GM19324 (cell line): ENCODE measurements around the gene FGF22.
A peak's percentile ranks its signal among the peaks of the same experiment; 100 is the strongest.
"Not testable (repeated sequence)": the region's sequence is repeated elsewhere in the genome, so short reads cannot be mapped to it uniquely, and the experiment has no call there.

ENCODE experiments used
- ATAC-seq: cut with Tn5 transposase; IDR thresholded peaks from one replicate; pipeline ENCODE4 v1.9.1; 2021; ENCODE audit warnings: mild to moderate bottlenecking, moderate library complexity; ENCODE audit not compliant: unreplicated experiment, low FRiP score

The FGF22 gene

GRCh38 chr19:656751-657559 lies 17.3 kb downstream of the FGF22 start:
- ATAC-seq: no peak

- no peak for ATAC-seq
Measured at GRCh38 chr19:657611-658010, 17.9 kb downstream of the FGF22 start.

DNA sequence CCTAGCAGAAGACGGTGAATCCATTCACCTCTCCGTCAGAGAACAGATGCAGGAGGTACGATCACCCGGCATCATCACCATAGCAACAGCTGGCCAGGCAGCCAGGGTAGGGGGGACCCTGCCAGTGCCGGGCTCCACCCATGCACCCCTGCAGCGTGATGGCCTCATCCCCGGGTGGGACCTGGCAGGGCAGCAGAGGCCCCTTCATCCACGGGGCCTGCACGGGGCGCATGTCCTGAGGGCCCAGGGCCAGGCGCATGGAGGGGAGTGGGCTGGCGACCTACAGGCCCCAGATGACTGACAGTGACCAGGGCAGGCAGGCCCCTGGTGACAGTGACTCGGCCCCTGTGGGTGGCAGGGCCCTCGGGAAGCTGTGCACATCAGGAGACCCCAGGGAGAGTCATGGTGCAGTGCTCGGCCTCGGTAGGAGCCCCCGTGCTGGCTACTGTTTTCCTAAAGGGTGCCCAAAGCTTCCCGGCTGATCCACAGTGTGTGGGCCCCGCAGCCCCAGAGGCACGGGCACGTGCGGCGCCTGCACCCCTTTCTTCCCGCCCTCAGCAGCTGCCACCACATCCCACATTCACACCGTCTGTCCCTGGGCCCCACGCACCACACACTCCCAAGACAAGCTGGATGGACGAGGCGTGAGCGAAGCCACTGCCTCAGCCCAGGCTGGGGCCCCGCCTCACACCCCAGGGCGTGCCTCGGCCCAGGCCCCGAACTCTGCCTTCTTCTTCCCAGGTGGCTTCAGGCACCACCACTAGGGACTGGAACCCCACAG lies 18.6 kb downstream of the FGF22 start:
- no peak for ATAC-seq

DNA sequence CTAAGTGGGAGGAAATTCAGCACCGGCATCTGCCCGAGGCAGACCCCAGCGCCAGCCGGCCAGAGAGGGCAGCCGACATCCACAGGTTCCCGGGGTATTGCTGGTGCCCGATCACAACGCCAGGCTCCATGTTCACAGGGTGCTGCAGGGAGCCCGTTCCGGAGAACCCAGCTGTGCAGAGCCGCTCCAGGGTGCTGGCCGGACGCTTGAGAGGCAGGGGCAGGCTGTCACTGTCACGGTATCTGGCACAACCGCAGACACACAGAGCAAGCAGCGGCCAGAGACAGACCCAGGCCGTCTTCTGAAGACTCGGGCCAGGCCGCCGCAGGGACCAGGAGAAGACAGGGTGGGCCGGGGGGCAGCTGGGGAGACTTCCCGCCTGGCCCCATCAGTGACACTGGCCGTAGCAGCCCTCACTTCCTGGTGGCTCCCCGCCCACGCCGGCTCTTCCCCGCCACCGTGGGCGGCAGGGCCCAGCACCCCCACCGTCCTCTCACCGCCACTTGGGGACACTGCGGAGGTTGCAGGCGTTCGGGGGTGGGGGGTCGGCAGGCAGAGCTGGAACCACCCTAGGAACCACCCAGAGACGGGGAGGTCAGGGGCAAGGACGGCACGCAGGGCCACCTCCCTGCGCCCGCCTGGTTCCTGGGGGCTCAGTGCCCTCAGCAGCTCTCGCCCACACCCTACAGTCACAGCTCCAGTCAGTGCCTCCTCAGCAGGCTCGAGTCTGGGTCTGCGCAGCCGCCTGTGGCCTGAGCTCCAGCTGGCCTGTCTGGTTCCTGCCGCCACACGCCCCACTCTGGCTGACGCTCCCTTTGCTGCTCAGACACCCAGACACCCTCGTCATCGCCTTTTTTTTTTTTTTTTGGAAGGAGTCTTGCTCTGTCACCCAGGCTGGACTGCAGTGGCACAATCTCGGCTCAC lies 19.5 kb downstream of the FGF22 start:
- ATAC-seq: no peak

- no peak for ATAC-seq
Measured at GRCh38 chr19:660793-661426, 21.2 kb downstream of the FGF22 start.

DNA sequence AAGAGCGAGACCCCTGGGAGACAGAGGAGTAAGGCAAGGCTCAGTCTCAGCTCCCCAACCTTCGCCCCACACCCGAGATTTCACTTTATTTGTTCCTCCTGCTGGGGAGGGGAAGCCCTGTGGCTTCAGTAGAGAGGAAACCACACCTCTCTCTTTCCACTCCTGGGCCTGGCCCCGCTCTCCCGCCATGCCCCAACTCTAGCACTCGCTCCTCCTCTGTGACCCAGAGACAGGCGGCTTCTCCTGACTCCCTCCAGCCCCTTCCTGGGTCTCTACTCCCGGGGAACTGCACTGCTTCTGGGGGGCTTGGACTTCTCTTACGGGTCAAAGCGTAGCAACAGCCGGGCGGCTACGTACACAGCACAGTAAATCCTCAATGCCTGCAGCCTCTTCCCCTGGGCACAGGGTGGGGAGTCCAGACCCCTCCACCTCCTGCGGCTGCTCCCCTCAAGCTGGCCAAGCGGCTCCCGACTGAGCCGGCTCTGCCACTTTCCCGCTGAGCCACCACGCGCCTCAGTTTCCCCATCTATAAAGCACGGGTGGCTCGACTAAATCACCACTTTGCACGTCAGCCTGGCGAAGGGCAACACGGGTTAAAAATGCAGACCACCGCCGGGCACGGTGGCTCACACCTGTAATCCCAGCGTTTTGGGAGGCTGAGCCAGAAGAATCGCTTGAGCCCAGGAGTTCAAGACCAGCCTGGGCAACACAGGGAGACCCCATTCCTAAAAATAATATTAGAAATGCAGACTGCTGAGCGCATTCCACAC lies 21.9 kb downstream of the FGF22 start:
- ATAC-seq: no peak

- ATAC-seq: peak; percentile 7
Measured at GRCh38 chr19:662207-662961, 22.7 kb downstream of the FGF22 start.

DNA sequence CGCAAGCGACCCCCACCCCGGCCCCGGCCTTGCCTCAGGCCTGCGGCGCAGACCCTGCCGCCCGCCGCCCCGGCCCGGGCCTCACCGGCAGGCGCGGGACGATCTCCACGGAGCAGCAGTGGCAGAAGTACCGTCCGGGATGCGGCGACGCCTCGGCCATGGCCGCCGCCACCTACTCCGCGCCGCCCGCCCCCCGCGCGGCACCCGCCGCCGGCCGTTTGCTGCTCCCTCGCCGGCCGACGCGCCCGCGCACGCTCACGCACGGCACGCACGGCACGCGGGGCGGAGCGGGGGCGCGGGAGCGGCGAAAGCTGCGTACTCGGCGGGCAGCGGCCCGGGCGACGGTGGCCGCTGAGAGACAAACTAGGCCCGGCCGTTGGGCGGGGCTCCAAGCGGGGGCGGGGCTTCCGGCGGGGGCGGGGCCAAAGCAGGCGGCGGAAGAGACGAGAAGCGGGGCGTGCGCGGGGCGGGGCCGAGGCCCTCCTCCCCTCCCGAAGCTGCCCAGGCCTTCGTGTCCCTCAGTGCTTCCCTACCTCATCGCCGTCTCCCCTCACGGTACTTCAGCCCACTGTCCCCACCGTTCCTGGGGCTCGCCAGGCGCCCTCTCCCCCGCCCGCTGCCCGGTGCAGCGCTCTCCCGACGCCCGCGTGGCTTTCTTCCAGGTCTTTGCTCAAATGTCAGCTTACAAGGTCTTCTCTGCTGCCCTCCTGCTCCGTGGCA lies 23.4 kb downstream of the FGF22 start, which contains the start of gene RNF126:
Gene RNF126, minus strand, starts transcription at position 253 of the 720 bp plus-strand sequence. Its CDS starts 93 bp downstream, at position 160.
- peak; percentile 79 for ATAC-seq

GRCh38 chr19:663682-664117 lies 24.0 kb downstream of the FGF22 start:
- ATAC-seq: no peak

DNA sequence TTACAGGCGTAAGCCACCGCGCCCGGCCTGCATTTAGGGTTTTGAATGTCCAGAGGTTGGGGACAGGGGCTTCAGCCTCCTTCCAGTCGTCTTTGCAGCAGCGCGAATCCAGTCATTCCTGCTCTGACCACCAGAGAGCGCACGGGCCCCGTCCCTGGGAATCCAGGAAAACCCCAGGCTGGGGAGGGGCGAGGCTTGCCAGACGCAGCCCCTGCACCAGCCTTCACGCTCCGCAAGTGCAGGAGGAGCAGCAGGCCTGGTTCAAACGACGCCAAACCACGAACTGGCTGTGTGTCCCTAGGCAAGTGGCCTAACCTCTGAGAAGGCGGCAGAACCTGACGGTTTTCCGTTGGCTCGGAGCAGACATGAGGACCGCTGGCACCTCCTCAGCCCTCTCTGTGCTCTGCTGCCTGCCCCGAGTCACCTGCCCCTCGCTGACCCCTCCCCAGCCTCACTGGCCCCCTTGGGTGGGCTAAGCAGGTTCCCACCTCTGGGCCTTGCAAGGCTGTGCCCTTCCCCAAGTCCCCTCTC lies 25.3 kb downstream of the FGF22 start:
- no peak for ATAC-seq

DNA sequence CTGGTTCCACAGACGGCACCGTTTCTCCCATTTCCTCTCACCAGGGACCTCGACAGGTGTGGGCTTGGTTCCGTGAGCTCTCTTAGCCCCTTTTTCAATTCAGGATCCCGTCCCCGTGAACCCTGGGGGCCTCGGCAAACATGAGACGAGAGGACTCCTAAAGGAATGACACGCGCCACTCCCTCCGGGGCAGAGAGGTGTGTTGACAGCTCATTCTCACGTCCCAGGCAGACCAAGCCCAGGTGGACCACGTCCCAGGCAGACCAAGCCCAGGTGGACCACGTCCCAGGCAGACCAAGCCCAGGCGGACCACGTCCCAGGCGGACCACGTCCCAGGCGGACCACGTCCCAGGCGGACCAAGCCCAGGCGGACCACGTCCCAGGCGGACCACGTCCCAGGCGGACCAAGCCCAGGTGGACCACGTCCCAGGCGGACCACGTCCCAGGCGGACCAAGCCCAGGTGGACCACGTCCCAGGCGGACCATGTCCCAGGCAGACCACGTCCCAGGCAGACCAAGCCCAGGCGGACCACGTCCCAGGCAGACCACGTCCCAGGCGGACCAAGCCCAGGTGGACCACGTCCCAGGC lies 27.4 kb downstream of the FGF22 start:
- ATAC-seq: not testable (repeated sequence)

GRCh38 chr19:668675-669434 lies 29.2 kb downstream of the FGF22 start:
- not testable (repeated sequence) for ATAC-seq

- ATAC-seq: no peak
Measured at GRCh38 chr19:670609-671075, 31.0 kb downstream of the FGF22 start.

GRCh38 chr19:674282-675151 lies 34.8 kb downstream of the FGF22 start:
- no peak for ATAC-seq

GRCh38 chr19:676007-676338 lies 36.3 kb downstream of the FGF22 start:
- no peak for ATAC-seq
